Measurements from ENCODE around the gene DOCK3.

DNA sequence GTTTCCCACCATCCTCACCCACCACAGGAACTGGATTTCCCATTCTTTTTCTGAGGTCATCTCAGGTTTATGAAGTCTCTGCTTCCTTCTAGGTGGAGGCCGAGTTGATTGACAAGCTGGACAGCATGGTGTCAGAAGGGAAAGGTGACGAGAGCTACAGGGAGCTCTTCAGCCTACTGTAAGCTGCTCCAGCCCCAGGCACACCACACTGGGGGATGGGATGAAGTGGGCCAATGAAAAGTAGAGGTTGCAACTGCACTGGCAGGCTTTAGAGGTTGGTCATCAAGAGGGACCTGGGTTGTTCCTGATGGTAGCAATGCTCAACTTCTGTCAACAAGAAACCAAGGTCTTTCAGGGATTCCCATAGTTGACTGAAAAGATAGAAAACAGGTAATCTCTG is 655.3 kb downstream of the DOCK3 start:
- TF ChIP-seq CTCF (IDR thresholded peaks at IDR 0.05 in 8 of 11, conservative IDR thresholded peaks at IDR 0.05 in 3 of 11), result no peak
- no peak for TF ChIP-seq POLR2A (IDR thresholded peaks at IDR 0.05)
- no peak for TF ChIP-seq POLR2AphosphoS5 (IDR thresholded peaks at IDR 0.05)

Data from spleen (tissue), 7 donors.